HG02938 (cell line): ENCODE results near the gene CEP68.

ENCODE experiments used
- ATAC-seq: cut with Tn5 transposase; IDR thresholded peaks from one replicate; pipeline ENCODE4 v1.9.1; 2021; ENCODE audit warnings: mild to moderate bottlenecking, moderate library complexity; ENCODE audit not compliant: unreplicated experiment

CEP68 gene

GRCh38 chr2:65055422-65056214 lies 598 bp upstream of the CEP68 start:
- peak; percentile 21 for ATAC-seq

DNA sequence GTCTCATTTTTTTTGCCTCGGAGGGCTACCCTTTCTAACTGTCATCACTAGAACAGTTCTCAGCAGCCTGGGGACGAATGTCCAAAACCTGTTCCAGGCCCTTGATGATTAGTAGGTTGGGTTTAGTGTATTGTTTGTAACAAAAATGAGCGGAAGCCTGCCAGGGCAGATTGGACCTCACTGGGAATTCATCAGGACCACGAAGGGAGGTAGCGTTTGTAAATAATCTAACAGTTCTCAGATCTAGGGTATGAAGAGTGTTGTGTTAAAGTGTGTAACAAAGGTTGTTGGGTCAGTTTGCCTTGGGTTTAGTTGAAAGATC lies 799 bp downstream of the CEP68 start:
- no peak for ATAC-seq

GRCh38 chr2:65057391-65058052 lies 1.3 kb downstream of the CEP68 start:
- ATAC-seq, result peak; percentile 32

GRCh38 chr2:65059071-65059470 lies 2.9 kb downstream of the CEP68 start:
- ATAC-seq, result no peak

- ATAC-seq, result no peak
Measured at GRCh38 chr2:65061146-65061909, 5.1 kb downstream of the CEP68 start.

- ATAC-seq, result no peak
Measured at GRCh38 chr2:65061910-65062339, 5.7 kb downstream of the CEP68 start.

DNA sequence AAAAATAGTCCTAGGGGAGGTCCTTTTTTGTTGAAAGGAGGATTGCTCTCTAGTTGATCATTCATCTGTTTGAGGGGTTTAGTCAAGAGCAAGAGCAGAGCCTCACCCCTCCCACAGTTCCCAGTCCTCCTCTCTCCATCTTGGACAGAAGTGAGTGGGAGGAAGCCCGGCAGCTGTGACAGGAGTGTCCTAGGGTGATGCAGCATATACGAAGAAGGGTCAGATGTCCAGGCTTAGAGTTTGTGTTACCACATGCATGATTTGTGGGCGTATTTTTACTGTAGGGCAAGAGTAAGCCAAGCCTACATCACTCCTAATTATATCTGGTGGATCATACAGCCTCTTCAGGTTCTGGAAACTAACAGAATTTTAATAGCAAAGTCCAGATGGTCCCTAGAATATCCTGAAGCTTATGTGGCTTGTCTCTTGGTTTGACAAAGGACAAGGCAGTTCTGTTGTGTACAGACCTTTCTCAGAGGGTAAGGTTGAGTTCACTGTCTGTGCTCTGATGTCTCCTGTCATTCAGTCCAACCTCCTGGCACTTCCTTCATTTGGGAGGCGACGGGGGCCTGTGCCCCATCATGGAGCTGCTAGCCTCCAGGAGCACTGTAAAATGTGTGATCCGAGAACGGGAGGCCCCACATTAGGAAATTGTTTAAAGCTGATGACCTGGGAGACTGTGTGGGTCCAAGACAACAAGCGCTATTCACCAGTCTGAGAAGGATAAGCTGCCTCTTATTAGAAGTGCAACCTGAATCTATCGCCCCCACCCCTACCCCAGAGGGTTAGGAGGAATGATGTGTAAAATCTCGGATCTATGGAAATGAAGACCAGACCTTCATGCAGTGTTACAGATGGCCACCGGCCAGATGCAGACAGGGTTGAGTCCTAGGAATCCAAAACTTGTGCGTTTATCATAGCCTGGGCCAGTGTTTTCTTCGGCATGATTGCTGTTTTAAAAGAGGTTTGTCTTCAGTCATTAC lies 6.9 kb downstream of the CEP68 start:
- no peak for ATAC-seq

- ATAC-seq, result peak; percentile 84
Measured at GRCh38 chr2:65064728-65065552, 8.7 kb downstream of the CEP68 start.

GRCh38 chr2:65067806-65068553 lies 11.8 kb downstream of the CEP68 start:
- no peak for ATAC-seq

DNA sequence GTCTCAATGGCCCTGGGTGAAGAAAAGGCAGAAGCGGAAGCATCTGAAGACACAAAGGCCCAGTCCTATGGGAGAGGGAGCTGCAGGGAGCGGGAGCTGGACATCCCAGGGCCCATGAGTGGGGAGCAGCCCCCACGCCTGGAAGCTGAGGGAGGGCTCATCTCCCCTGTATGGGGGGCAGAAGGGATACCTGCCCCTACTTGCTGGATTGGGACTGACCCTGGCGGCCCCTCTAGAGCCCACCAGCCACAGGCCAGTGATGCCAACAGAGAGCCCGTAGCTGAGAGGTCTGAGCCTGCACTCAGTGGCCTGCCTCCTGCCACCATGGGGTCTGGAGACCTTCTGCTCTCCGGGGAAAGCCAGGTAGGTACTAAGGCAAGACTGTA lies 13.2 kb downstream of the CEP68 start:
- ATAC-seq, result no peak

GRCh38 chr2:65070172-65070830 lies 14.1 kb downstream of the CEP68 start:
- no peak for ATAC-seq

GRCh38 chr2:65070856-65071255 lies 14.6 kb downstream of the CEP68 start:
- no peak for ATAC-seq

GRCh38 chr2:65071499-65072180 lies 15.4 kb downstream of the CEP68 start:
- no peak for ATAC-seq

DNA sequence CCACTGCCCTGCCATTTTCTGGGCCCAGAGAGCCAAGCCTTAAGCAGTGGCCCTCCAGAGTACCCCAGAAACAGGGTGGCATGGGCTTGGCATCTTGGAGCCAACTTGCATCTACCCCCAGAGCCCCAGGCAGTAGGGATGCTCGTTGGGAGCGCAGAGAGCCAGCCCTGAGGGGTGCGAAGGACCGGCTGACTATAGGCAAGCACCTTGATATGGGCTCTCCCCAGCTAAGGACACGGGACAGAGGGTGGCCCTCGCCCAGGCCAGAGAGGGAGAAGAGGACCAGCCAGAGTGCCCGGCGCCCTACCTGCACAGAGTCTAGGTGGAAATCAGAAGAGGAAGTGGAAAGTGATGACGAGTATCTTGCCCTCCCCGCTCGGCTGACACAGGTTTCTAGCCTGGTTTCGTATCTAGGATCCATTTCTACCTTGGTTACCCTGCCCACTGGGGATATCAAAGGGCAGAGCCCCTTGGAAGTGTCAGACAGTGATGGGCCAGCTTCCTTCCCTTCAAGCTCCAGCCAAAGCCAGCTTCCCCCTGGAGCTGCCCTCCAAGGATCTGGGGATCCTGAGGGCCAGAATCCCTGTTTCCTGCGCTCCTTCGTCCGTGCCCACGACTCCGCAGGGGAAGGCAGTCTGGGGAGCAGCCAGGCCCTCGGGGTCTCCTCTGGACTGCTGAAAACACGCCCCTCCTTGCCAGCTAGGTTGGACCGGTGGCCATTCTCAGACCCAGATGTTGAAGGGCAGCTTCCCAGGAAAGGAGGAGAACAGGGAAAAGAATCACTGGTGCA lies 16.2 kb downstream of the CEP68 start:
- ATAC-seq, result peak; percentile 64

DNA sequence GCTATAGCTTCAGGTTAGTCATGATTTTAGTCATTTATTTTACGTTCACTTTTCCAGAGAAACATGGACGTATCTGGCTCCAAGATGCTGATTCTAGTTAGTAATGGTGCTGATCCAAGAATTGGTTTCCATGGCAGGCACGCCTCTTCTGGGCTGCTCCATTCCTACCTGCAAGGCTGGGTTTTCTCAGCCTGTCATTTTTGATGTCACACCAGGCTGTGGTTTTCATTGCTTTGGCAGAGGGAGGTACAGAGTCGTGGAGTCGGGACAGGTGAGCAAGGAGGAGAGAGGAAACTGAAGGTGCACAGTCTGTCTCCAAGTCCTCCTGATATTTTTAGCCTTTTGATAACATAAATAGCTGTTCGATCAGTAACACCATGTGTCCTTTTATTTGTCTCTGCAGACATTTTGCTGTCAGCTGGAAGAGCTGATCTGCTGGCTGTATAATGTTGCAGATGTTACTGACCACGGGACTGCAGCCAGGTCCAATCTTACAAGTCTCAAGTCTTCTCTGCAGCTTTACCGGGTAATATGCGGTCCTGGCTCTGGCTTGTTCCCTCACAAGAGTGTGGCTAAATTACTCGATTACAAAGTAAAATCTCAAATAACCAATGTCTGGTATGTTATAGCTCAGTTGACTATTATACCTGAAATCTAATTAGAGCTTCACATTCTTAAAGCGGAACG lies 17.8 kb downstream of the CEP68 start:
- ATAC-seq, result no peak

- no peak for ATAC-seq
Measured at GRCh38 chr2:65075176-65075575, 19.0 kb downstream of the CEP68 start.
